ENCODE measurements around the gene ZEB2. TPM values are rescaled to one million over a fixed set of nuclear protein-coding genes. Genes with fewer than 3 reads are reported as not detected.

Gene ZEB2
- polyA plus RNA-seq, 1 donor from 2014 or later = 2.2 TPM

GRCh38 chr2:144443837-144444817 lies 75.8 kb downstream of the ZEB2 start:
- Histone ChIP-seq H3K4me3 (ENCODE audit: low read length) (no peak overlapping the region), H3K36me3 (ENCODE audit: insufficient read depth, low read length) (no peaks in the 10 kb centered on the region), H2AFZ (ENCODE audit: low read depth, low read length) (no peak overlapping the region), H3K9me3 (ENCODE audit: low read length) (no peaks in the 10 kb centered on the region), H3F3A (ENCODE audit: insufficient read depth, low read length, poor library complexity, severe bottlenecking) (peaks cover 4% of the 10 kb centered on the region), H3K4me2 (ENCODE audit: low read length) (no peak overlapping the region), H3K9me2 (ENCODE audit: insufficient read depth, low read length) (no peaks in the 10 kb centered on the region), H3K27me3 (ENCODE audit: insufficient read depth, low read depth, low read length) (no peaks in the 10 kb centered on the region), H3K79me2 (replicated peaks; ENCODE audit: insufficient read depth, low read length) (peaks cover 17% of the 10 kb centered on the region), H3K27ac (ENCODE audit: low read length) (no peak overlapping the region), H4K20me1 (ENCODE audit: insufficient read depth) (no peaks in the 10 kb centered on the region), H3K9ac (ENCODE audit: low read length) (no peak overlapping the region)
- TF ChIP-seq RAD21 (conservative IDR thresholded peaks at IDR 0.05) (no peak), EP300 (conservative IDR thresholded peaks at IDR 0.05; ENCODE audit: poor library complexity, severe bottlenecking) (peak; percentile 15)

GRCh38 chr2:144441711-144442141 lies 78.2 kb downstream of the ZEB2 start:
- TF ChIP-seq MXI1 (conservative IDR thresholded peaks at IDR 0.05; ENCODE audit: poor library complexity, severe bottlenecking) = no peak
- TF ChIP-seq EP300 (conservative IDR thresholded peaks at IDR 0.05; ENCODE audit: poor library complexity, severe bottlenecking) = no peak
- TF ChIP-seq SMC3 (conservative IDR thresholded peaks at IDR 0.05; ENCODE audit: poor library complexity) = no peak
- TF ChIP-seq RAD21 (conservative IDR thresholded peaks at IDR 0.05) = no peak
- no peak for TF ChIP-seq EZH2 (IDR thresholded peaks at IDR 0.05; ENCODE audit: borderline replicate concordance, insufficient read depth, low read length, poor library complexity, severe bottlenecking)
- no peak for TF ChIP-seq CTCF (IDR thresholded peaks at IDR 0.05; ENCODE audit: poor library complexity, severe bottlenecking)
- no peak for TF ChIP-seq TAF1 (IDR thresholded peaks at IDR 0.05; ENCODE audit: low read depth)
- TF ChIP-seq POLR2AphosphoS5 (IDR thresholded peaks at IDR 0.05) = no peak
- no peak for TF ChIP-seq REST (IDR thresholded peaks at IDR 0.05; ENCODE audit: borderline replicate concordance)
- H4K20me1 ChIP-seq (ENCODE audit: insufficient read depth) = no peaks in the 10 kb centered on the region
- H3K79me2 ChIP-seq (replicated peaks; ENCODE audit: insufficient read depth, low read length) = peaks cover 25% of the 10 kb centered on the region
- no peaks in the 10 kb centered on the region for H3K9me3 ChIP-seq (ENCODE audit: low read length)
- no peak overlapping the region for H3K4me2 ChIP-seq (ENCODE audit: low read length)
- H3K9ac ChIP-seq (ENCODE audit: low read length) = no peak overlapping the region
- no peaks in the 10 kb centered on the region for H3K36me3 ChIP-seq (ENCODE audit: insufficient read depth, low read length)
- H3F3A ChIP-seq (ENCODE audit: insufficient read depth, low read length, poor library complexity, severe bottlenecking) = peaks cover 4% of the 10 kb centered on the region
- no peaks in the 10 kb centered on the region for H3K27me3 ChIP-seq (ENCODE audit: insufficient read depth, low read depth, low read length)
- H3K27ac ChIP-seq (ENCODE audit: low read length) = no peak overlapping the region
- no peak overlapping the region for H3K4me3 ChIP-seq (ENCODE audit: low read length)
- H3K9me2 ChIP-seq (ENCODE audit: insufficient read depth, low read length) = no peaks in the 10 kb centered on the region
- no peak overlapping the region for H2AFZ ChIP-seq (ENCODE audit: low read depth, low read length)
